ENCODE results near the gene PRELID3B. TPM values are rescaled to one million over a fixed set of nuclear protein-coding genes. Genes with fewer than 3 reads are reported as not detected.

PRELID3B gene
- total RNA-seq, 1 experiment from 2014 or later = 129 TPM

DNA sequence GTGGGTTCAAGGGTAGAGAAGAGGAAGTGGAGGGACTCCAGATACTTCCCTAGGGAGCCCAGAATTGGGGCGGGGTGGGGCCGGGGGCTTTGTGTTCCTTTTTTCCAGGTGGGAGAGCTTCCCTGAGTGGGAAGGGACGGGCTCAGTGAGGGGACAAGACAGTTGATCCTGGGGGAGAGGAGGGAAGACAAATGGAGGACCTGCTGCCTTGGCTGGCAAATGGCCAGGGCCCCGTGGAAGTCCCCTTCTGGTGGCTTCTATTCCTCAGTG lies 38.2 kb downstream of the PRELID3B start:
- Histone ChIP-seq H3K79me2 (ENCODE audit: insufficient read depth, low read length) (peaks cover 30% of the 10 kb centered on the region; the same call in 1 of the 2 replicates), H3K4me2 (ENCODE audit: low read length) (no peak overlapping the region), H3K36me3 (ENCODE audit: control insufficient read depth in 1 of 2, insufficient read depth in 2 of 2, low read length in 2 of 2) (0 out of 4 replicates have a peak, but pooled peaks cover 0 to 3% of the 10 kb centered on the region in 2 experiments), H3K9me2 (ENCODE audit: insufficient read depth) (no peaks in the 10 kb centered on the region), H3K9ac (ENCODE audit: low read length) (no peak overlapping the region), H3K9me3 (ENCODE audit: control insufficient read depth in 1 of 2, insufficient read depth in 1 of 2, low read depth in 1 of 2, low read length in 2 of 2) (no peaks in the 10 kb centered on the region), H3K27ac (ENCODE audit: low read depth, low read length) (no peak overlapping the region), H3K4me1 (ENCODE audit: control insufficient read depth in 1 of 2, insufficient read depth in 2 of 2, low read length in 2 of 2) (peaks cover 10 to 26% of the 10 kb centered on the region in 2 experiments), H3K27me3 (ENCODE audit: insufficient read depth, low read length) (no peaks in the 10 kb centered on the region), H4K20me1 (ENCODE audit: insufficient read depth) (no peaks in the 10 kb centered on the region), H3K4me3 (replicated peaks in 1 of 2; ENCODE audit: low read depth in 1 of 2, low read length in 2 of 2) (no peak overlapping the region), H2AFZ (ENCODE audit: low read depth, low read length, poor library complexity, severe bottlenecking) (no peak overlapping the region)
- POLR2A ChIA-PET = no interaction called here
- TF ChIP-seq EZH2 (IDR thresholded peaks at IDR 0.05) = no peak
- no peak for TF ChIP-seq TCF7L2 (IDR thresholded peaks at IDR 0.05; ENCODE audit: borderline replicate concordance, extremely low read depth, insufficient read depth, insufficient read length)
- TF ChIP-seq, protein P1, sequence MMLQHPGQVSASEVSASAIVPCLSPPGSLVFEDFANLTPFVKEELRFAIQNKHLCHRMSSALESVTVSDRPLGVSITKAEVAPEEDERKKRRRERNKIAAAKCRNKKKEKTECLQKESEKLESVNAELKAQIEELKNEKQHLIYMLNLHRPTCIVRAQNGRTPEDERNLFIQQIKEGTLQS (IDR thresholded peaks at IDR 0.05) = no peak
- no peak for TF ChIP-seq EGR1 (IDR thresholded peaks at IDR 0.05; ENCODE audit: low read depth)
- TF ChIP-seq ZNF274 (IDR thresholded peaks at IDR 0.05; ENCODE audit: low read depth, low read length) = no peak
- no peak for TF ChIP-seq POLR2AphosphoS5 (IDR thresholded peaks at IDR 0.05; ENCODE audit: low read depth, low read length)
- no peak for TF ChIP-seq ELF1 (IDR thresholded peaks at IDR 0.05; ENCODE audit: borderline replicate concordance, low read depth)
- TF ChIP-seq SP1 (IDR thresholded peaks at IDR 0.05; ENCODE audit: low read depth) = no peak
- no peak for TF ChIP-seq JUND (IDR thresholded peaks at IDR 0.05)
- BruUV-seq (replicated peaks) = no TSS peak
- intact Hi-C loops (cut with micrococcal nuclease) = no loop called here
- ATAC-seq (no peak), DNase-seq (ENCODE audit: low read depth, low spot score) (no peak)
- CTCF ChIA-PET = no interaction called here
- RAD21 ChIA-PET (ENCODE audit: low non-redundant PET in 1 of 2, low total read pairs in 2 of 2, uncharacterized antibody in 2 of 2, unreplicated experiment in 2 of 2) = no interaction called here

DNA sequence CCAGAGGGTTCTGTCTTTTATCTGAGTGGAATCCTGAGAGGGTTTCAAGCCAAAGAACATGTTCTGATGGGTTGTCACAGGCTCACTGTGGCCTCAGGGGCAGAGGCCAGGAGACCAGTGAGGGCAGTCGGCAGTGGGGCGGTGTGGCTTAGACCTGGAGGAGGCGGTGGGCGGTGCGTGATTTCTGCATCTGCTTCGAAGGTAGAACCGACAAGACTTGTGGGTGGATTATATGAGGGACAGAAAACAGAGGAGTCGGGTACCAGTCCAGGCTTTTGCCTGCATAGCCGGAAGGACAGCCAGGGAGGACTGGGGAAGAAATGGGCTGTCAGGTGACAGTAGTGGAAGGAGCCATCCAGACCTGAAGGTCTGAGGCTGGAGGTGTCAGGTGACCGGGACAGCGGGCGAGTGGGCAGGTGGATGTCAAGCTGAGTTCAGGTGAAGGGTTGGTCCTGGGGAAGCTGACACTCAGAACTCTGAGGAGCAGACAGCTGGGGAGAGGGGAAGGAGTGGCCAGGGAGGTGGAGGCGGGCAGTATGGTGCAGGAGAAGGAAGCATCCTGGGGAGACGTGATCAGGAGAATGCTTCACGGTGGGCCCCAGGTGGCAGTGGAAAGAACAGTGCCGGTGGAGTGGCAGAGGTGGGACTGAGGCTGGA lies 38.6 kb downstream of the PRELID3B start:
- intact Hi-C loops (cut with micrococcal nuclease) = no loop called here
- ChIA-PET CTCF (no interaction called here), RAD21 (ENCODE audit: low non-redundant PET in 1 of 2, low total read pairs in 2 of 2, uncharacterized antibody in 2 of 2, unreplicated experiment in 2 of 2) (no interaction called here), POLR2A (no interaction called here)
- no TSS peak for BruUV-seq (replicated peaks)
- Histone ChIP-seq H2AFZ (ENCODE audit: low read depth, low read length, poor library complexity, severe bottlenecking) (no peak overlapping the region), H3K9me2 (ENCODE audit: insufficient read depth) (no peaks in the 10 kb centered on the region), H3K4me1 (ENCODE audit: control insufficient read depth in 1 of 2, insufficient read depth in 2 of 2, low read length in 2 of 2) (peaks cover 10 to 26% of the 10 kb centered on the region in 2 experiments), H3K9me3 (ENCODE audit: control insufficient read depth in 1 of 2, insufficient read depth in 1 of 2, low read depth in 1 of 2, low read length in 2 of 2) (no peaks in the 10 kb centered on the region), H3K9ac (ENCODE audit: low read length) (no peak overlapping the region), H3K79me2 (ENCODE audit: insufficient read depth, low read length) (peaks cover 30% of the 10 kb centered on the region; the same call in 1 of the 2 replicates), H3K4me3 (replicated peaks in 1 of 2; ENCODE audit: low read depth in 1 of 2, low read length in 2 of 2) (no peak overlapping the region), H3K27ac (ENCODE audit: low read depth, low read length) (no peak overlapping the region), H3K27me3 (ENCODE audit: insufficient read depth, low read length) (no peaks in the 10 kb centered on the region), H3K4me2 (ENCODE audit: low read length) (no peak overlapping the region), H3K36me3 (ENCODE audit: control insufficient read depth in 1 of 2, insufficient read depth in 2 of 2, low read length in 2 of 2) (0 out of 4 replicates have a peak, but pooled peaks cover 0 to 3% of the 10 kb centered on the region in 2 experiments), H4K20me1 (ENCODE audit: insufficient read depth) (no peaks in the 10 kb centered on the region)
- DNase-seq (ENCODE audit: low read depth, low spot score) (no peak), ATAC-seq (no peak)
- TF ChIP-seq POLR2A (IDR thresholded peaks at IDR 0.05; ENCODE audit: borderline replicate concordance, extremely low read depth, insufficient read depth, insufficient read length) (no peak), CEBPB (IDR thresholded peaks at IDR 0.05; ENCODE audit: low read depth) (no peak), POLR2AphosphoS5 (IDR thresholded peaks at IDR 0.05; ENCODE audit: low read depth, low read length) (no peak), YY1 (IDR thresholded peaks at IDR 0.05; ENCODE audit: extremely low read depth, insufficient replicate concordance, low read depth, low read length) (no peak), SP1 (IDR thresholded peaks at IDR 0.05; ENCODE audit: low read depth) (no peak), SRF (IDR thresholded peaks at IDR 0.05; ENCODE audit: low read depth) (no peak), CBX3 (IDR thresholded peaks at IDR 0.05; ENCODE audit: low read depth) (no peak)
- TF ChIP-seq, protein P1 (IDR thresholded peaks at IDR 0.05) = no peak
- TF ChIP-seq, protein P2, sequence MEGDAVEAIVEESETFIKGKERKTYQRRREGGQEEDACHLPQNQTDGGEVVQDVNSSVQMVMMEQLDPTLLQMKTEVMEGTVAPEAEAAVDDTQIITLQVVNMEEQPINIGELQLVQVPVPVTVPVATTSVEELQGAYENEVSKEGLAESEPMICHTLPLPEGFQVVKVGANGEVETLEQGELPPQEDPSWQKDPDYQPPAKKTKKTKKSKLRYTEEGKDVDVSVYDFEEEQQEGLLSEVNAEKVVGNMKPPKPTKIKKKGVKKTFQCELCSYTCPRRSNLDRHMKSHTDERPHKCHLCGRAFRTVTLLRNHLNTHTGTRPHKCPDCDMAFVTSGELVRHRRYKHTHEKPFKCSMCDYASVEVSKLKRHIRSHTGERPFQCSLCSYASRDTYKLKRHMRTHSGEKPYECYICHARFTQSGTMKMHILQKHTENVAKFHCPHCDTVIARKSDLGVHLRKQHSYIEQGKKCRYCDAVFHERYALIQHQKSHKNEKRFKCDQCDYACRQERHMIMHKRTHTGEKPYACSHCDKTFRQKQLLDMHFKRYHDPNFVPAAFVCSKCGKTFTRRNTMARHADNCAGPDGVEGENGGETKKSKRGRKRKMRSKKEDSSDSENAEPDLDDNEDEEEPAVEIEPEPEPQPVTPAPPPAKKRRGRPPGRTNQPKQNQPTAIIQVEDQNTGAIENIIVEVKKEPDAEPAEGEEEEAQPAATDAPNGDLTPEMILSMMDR (IDR thresholded peaks at IDR 0.05 in 2 of 3, conservative IDR thresholded peaks at IDR 0.05 in 1 of 3; ENCODE audit: borderline replicate concordance in 1 of 3, insufficient read depth in 1 of 3, low read depth in 2 of 3, low read length in 2 of 3) = no peak
